OCI-LY1 (cell line): ENCODE measurements around the gene PIAS1.

Experiments used
- EZH2 ChIP-seq: fragments of 200-600 bp; sonication (generic), shearing (Covaris generic); IDR thresholded peaks from 2 replicates; pipeline ENCODE4 v1.8.0; 2017; ENCODE audit warnings: borderline replicate concordance, mixed run types, mild to moderate bottlenecking, antibody characterized with exemption, low read length, moderate library complexity, mixed read lengths
- TF ChIP-seq, protein P1 (sequence below): fragments of 200-600 bp; sonication (generic), shearing (Covaris generic); IDR thresholded peaks from 2 replicates; pipeline ENCODE4 v1.5.1; 2017; ENCODE audit warnings: mild to moderate bottlenecking, antibody characterized with exemption, low read length, moderate library complexity, mixed read lengths

GRCh38 chr15:68028888-68029207, 25.3 kb upstream of the PIAS1 start:
- TF ChIP-seq, protein P1, sequence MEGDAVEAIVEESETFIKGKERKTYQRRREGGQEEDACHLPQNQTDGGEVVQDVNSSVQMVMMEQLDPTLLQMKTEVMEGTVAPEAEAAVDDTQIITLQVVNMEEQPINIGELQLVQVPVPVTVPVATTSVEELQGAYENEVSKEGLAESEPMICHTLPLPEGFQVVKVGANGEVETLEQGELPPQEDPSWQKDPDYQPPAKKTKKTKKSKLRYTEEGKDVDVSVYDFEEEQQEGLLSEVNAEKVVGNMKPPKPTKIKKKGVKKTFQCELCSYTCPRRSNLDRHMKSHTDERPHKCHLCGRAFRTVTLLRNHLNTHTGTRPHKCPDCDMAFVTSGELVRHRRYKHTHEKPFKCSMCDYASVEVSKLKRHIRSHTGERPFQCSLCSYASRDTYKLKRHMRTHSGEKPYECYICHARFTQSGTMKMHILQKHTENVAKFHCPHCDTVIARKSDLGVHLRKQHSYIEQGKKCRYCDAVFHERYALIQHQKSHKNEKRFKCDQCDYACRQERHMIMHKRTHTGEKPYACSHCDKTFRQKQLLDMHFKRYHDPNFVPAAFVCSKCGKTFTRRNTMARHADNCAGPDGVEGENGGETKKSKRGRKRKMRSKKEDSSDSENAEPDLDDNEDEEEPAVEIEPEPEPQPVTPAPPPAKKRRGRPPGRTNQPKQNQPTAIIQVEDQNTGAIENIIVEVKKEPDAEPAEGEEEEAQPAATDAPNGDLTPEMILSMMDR: no peak
- TF ChIP-seq EZH2: no peak
